Activated naive CD4-positive, alpha-beta T cell treated with anti-CD3 and anti-CD28 coated beads for 36 hours (primary cell): ENCODE data around the gene PTAFR. TPM values are rescaled to one million over a fixed set of nuclear protein-coding genes. Genes with fewer than 3 reads are reported as not detected.

Experiments used
- CTCF ChIA-PET: fragments of 350-600 bp; sonication (Branson Sonifier 250); formaldehyde crosslinking; loops from one replicate; lab custom pipeline; 2021; ENCODE audit warnings: antibody characterized with exemption; lab: Charles Lee
- DNase-seq: peaks from one replicate; pipeline ENCODE4 v3.0.0-alpha.2; 2020
- H3K27ac Mint-ChIP-seq: one replicate; pipeline ENCODE4 v1.8.0; 2021; ENCODE audit warnings: mild to moderate bottlenecking, mixed read lengths
- H3K27me3 Mint-ChIP-seq: one replicate; pipeline ENCODE4 v1.8.0; 2021; ENCODE audit warnings: low read depth, mixed read lengths
- H3K36me3 Mint-ChIP-seq: one replicate; pipeline ENCODE4 v1.8.0; 2021; ENCODE audit warnings: low read depth, mixed read lengths
- H3K4me1 Mint-ChIP-seq: one replicate; pipeline ENCODE4 v1.8.0; 2021; ENCODE audit warnings: low read depth, mixed read lengths
- H3K4me3 Mint-ChIP-seq: one replicate; pipeline ENCODE4 v1.8.0; 2021; ENCODE audit warnings: mild to moderate bottlenecking, moderate library complexity, mixed read lengths
- H3K9me3 Mint-ChIP-seq: one replicate; pipeline ENCODE4 v1.8.0; 2021; ENCODE audit warnings: mixed read lengths
- intact Hi-C: fragments of 100-400 bp; cut with micrococcal nuclease; formaldehyde crosslinking; loops from one replicate; pipeline ENCODE4 v1.15.1; 2023
- total RNA-seq, 2 experiments: library from RNA; stranded (reverse); gene quantifications; one replicate each; pipeline ENCODE4 v1.2.3, GENCODE V29; 2021

The PTAFR gene
- total RNA-seq, 2 experiments from 2014 or later: 0.05 to 0.07 TPM

GRCh38 chr1:28104866-28105467 lies 71.5 kb downstream of the PTAFR start:
- Mint-ChIP-seq H3K27ac (no peak overlapping the region), H3K36me3 (no peaks in the 10 kb centered on the region), H3K9me3 (no peaks in the 10 kb centered on the region), H3K4me3 (no peak overlapping the region), H3K27me3 (no peaks in the 10 kb centered on the region), H3K4me1 (no peaks in the 10 kb centered on the region)
- CTCF ChIA-PET: interaction anchor here (0.7 to 1.4 kb wide), 2 partner anchors 9 to 13 kb away, joined by 3 to 7 read pairs; no protein-coding TSS in a partner anchor
- intact Hi-C loops: no loop called here
- no peak for DNase-seq

- H3K27ac Mint-ChIP-seq: no peak overlapping the region
- intact Hi-C loops: no loop called here
- H3K4me1 Mint-ChIP-seq: no peaks in the 10 kb centered on the region
- no peak overlapping the region for H3K4me3 Mint-ChIP-seq
- no peaks in the 10 kb centered on the region for H3K27me3 Mint-ChIP-seq
- no peaks in the 10 kb centered on the region for H3K9me3 Mint-ChIP-seq
- H3K36me3 Mint-ChIP-seq: no peaks in the 10 kb centered on the region
- CTCF ChIA-PET: interaction anchor here (0.7 kb wide), 1 partner anchor 16 kb away, joined by 3 read pairs; no protein-coding TSS in a partner anchor
- DNase-seq: no peak
Observed at GRCh38 chr1:28102189-28102588, 74.3 kb downstream of the PTAFR start.

- no peaks in the 10 kb centered on the region for H3K9me3 Mint-ChIP-seq
- H3K27ac Mint-ChIP-seq: no peak overlapping the region
- no peak overlapping the region for H3K4me3 Mint-ChIP-seq
- DNase-seq: no peak
- H3K27me3 Mint-ChIP-seq: peaks cover 12% of the 10 kb centered on the region
- CTCF ChIA-PET: interaction anchor here (0.6 kb wide), 1 partner anchor 33 kb away, joined by 3 read pairs; no protein-coding TSS in a partner anchor
- no peaks in the 10 kb centered on the region for H3K36me3 Mint-ChIP-seq
- no peaks in the 10 kb centered on the region for H3K4me1 Mint-ChIP-seq
- intact Hi-C loops: no loop called here
Observed at GRCh38 chr1:28099050-28099769, 77.3 kb downstream of the PTAFR start.

Other genes starting within 250 kb of the PTAFR start
- gene SMPDL3B, start 241.7 kb downstream of the PTAFR start, total RNA-seq: under 1 TPM; 0.52 to 0.72 TPM
- gene XKR8, start 216.7 kb downstream of the PTAFR start, total RNA-seq: 1 to 10 TPM; 3.2 to 4.8 TPM
- 10 to 100 TPM; 25.4 to 25.9 TPM for gene EYA3, start 88.1 kb downstream of the PTAFR start, total RNA-seq
- 100 to 1,000 TPM; 113 to 115 TPM for gene DNAJC8, start 56.3 kb upstream of the PTAFR start, total RNA-seq
- 100 to 1,000 TPM; 182 to 185 TPM for gene ATP5IF1, start 59.4 kb upstream of the PTAFR start, total RNA-seq
- 10 to 100 TPM; 46.2 to 46.9 TPM for gene SESN2, start 82.8 kb upstream of the PTAFR start, total RNA-seq
- gene MED18, start 152.3 kb upstream of the PTAFR start, total RNA-seq: 10 to 100 TPM; 13.2 to 13.3 TPM
- gene PHACTR4, start 193.1 kb upstream of the PTAFR start, total RNA-seq: 10 to 100 TPM; 16.3 to 17.2 TPM